ENCODE data around the gene ZNF579. TPM values are rescaled to one million over a fixed set of nuclear protein-coding genes. Genes with fewer than 3 reads are reported as not detected.

ZNF579 gene
- 39.4 and 55.2 TPM in 2 replicates for total RNA-seq (2011; cell fraction: chromatin; rRNA removed; ENCODE audit: low replicate concordance)
- 10.7 TPM in 2 replicates for total RNA-seq (2011; cell fraction: nucleolus; rRNA removed)
- total RNA-seq (2011; cell fraction: nucleoplasm; rRNA removed): 25.4 and 86.3 TPM in 2 replicates
- total RNA-seq (2014; rRNA removed) (3.8 and 5.9 TPM in 2 replicates), total RNA-seq (2014; rRNA removed; fragmentation: Illumina TruSeq; extraction: Trizol) (1.0 and 1.3 TPM in 2 replicates), total RNA-seq (2015; rRNA removed; fragmentation: Illumina TruSeq; extraction: Trizol) (1.2 and 1.3 TPM in 2 replicates), total RNA-seq (2021) (15.0 and 15.9 TPM in 2 replicates), polyA plus RNA-seq (2011; rRNA removed) (1.6 and 3.3 TPM in 2 replicates), polyA plus RNA-seq (2014; fragmentation: Illumina TruSeq; extraction: Trizol) (3.3 and 3.9 TPM in 2 replicates), polyA plus RNA-seq (2014; fragmentation: Nextera tagmentation; extraction: Ambion mirVana) (under 1 TPM; 0.06 to 0.08 TPM), polyA plus RNA-seq (2014; rRNA removed) (3.4 and 4.9 TPM in 2 replicates), polyA minus RNA-seq (2011; rRNA and poly(A)+ RNA removed) (3.0 and 4.6 TPM in 2 replicates), Bru-seq, nascent RNA (percentile 58 among the genes with signal in this experiment), BruChase-seq, experiment 1, labeled RNA remaining after a 2-hour chase (percentile 61 among the genes with signal in this experiment), BruChase-seq, experiment 2, labeled RNA remaining after a 6-hour chase (percentile 62 among the genes with signal in this experiment)
- 3.0 and 6.5 TPM in 2 replicates for polyA plus RNA-seq (2011; cell fraction: cytosol; rRNA removed)
- 17.0 and 20.1 TPM in 2 replicates for polyA plus RNA-seq (2011; cell fraction: nucleus; rRNA removed)
- polyA plus RNA-seq (2012): 6.7 and 9.7 TPM in 2 replicates
- 5.6 and 7.0 TPM in 2 replicates for polyA minus RNA-seq (2011; cell fraction: cytosol; rRNA and poly(A)+ RNA removed)
- polyA minus RNA-seq (2011; cell fraction: nucleus; rRNA and poly(A)+ RNA removed): 4.6 and 5.4 TPM in 2 replicates
- long read RNA-seq, experiment 1, transcript ZNF579-201 (2 exons, 2,899 nt): major isoform, 5 of 19 reads
- long read RNA-seq, experiment 1, partial matches to known transcripts: 0 of 19 reads
- long read RNA-seq, experiment 1, other reads (novel, unspliced or antisense): 14 of 19 reads
- long read RNA-seq, experiment 2, transcript ZNF579-201 (2 exons, 2,899 nt): major isoform, 6 of 24 reads
- long read RNA-seq, experiment 2, partial matches to known transcripts: 0 of 24 reads
- long read RNA-seq, experiment 2, other reads (novel, unspliced or antisense): 18 of 24 reads
- long read RNA-seq, experiment 3: 0 reads

DNA sequence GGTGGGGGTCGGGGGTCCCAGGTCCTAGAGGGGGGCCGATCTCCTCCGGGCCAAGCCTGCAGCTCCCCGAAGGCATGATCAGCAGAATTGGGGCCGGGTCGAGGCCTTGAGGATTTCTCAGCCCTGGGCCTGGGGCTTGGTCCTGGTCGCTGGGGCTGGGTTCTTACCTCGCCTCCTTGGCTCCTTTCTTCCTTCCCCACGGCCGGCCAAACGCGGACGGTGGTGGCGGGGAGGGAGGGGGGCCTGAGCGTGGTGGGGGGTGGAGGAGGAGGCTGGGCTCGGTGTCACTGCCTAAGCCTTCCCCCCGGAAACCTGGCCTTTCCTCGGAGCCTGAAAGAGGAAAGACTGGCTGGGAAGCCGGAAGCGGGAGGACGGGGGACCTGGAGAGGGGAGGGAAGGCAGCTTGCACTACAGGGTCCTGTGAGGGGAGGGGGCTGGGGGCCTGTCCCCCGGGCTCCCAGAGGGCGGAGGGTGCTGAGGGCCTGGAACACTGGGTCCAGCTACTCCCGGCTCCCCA, at the start of gene ZNF579:
Gene ZNF579, minus strand, starts transcription at position 221 of the 517 bp plus-strand sequence. CDS start 1,209 bp downstream, outside the sequence.
- Histone ChIP-seq H3K4me3 (peak within 1 kb of the TSS; percentile 85), H3K9me3 (replicated peaks; ENCODE audit: control insufficient read depth, insufficient read depth, low read depth, low read length) (no peaks in the 10 kb centered on the region), H3K36me3 (ENCODE audit: control insufficient read depth, insufficient read depth, low read length) (peaks cover 12% of the 10 kb centered on the region; the same call in 2 of the 3 replicates), H3K9me1 (ENCODE audit: control insufficient read depth, insufficient read depth, low read length) (no peaks in the 10 kb centered on the region), H3K4me1 (replicated peaks in 1 of 2; ENCODE audit: control insufficient read depth in 2 of 2, insufficient read depth in 2 of 2, low read length in 2 of 2) (peaks cover 9 to 29% of the 10 kb centered on the region in 2 experiments; a peak in 3 of 5 replicates), H3K9ac (ENCODE audit: insufficient read depth in 1 of 2, low read depth in 2 of 2, low read length in 2 of 2) (peak within 1 kb of the TSS; percentile 77 to 95), H4K20me1 (replicated peaks; ENCODE audit: control insufficient read depth, insufficient read depth, low read length) (no peaks in the 10 kb centered on the region), H3K27me3 (ENCODE audit: control insufficient read depth in 2 of 2, insufficient read depth in 2 of 2, low read length in 2 of 2) (peaks cover 8 to 12% of the 10 kb centered on the region in 2 experiments; a peak in 4 of 5 replicates), H3K4me2 (ENCODE audit: insufficient read depth, low read length) (peak within 1 kb of the TSS; percentile 83), H3K79me2 (ENCODE audit: control insufficient read depth, insufficient read depth, low read length) (peaks cover 12% of the 10 kb centered on the region), H2AFZ (ENCODE audit: low read depth, low read length) (peak within 1 kb of the TSS; percentile 89), H3K27ac (ENCODE audit: extremely low read depth, low read depth, low read length) (peak within 1 kb of the TSS; percentile 76)
- no TSS peak for BruUV-seq (replicated peaks)
- peak; percentile 91 for ATAC-seq
- DNase-seq (ENCODE audit: extremely low read depth in 1 of 4, low spot score in 3 of 4): peak; percentile 86 to 93 (median 88)
- CTCF ChIA-PET (ENCODE audit: low intra/inter-chr PET ratio): no interaction called here
- intact Hi-C loops (cut with micrococcal nuclease) (no loop called here), in situ Hi-C loops (cut with MboI) (no loop called here)
- FAIRE-seq: peak; percentile 87
- POLR2A ChIA-PET: interaction anchor here (0.6 to 1.9 kb wide), 4 partner anchors 18 to 97 kb away, joined by 3 to 9 read pairs (median 3); partner anchors contain the start of gene FIZ1
- WGBS (ENCODE audit: insufficient coverage, low coverage, missing lambda C conversion rate): 3% methylated on average over 12 of the region's 24 CpGs
- TF ChIP-seq KLF13 (tag; IDR thresholded peaks at IDR 0.05; ENCODE audit: borderline replicate concordance, low read depth) (no peak), EHMT2 (IDR thresholded peaks at IDR 0.05) (peak; percentile 7; the same call in 1 of the 2 replicates), XRCC4 (IDR thresholded peaks at IDR 0.05; ENCODE audit: extremely low read depth, insufficient read depth, insufficient read length) (no peak), ZBTB7A (IDR thresholded peaks at IDR 0.05; ENCODE audit: borderline replicate concordance, control insufficient read depth, low read depth, low read length) (peak; percentile 73), FOS (IDR thresholded peaks at IDR 0.05; ENCODE audit: extremely low read depth, insufficient read length) (no peak), CBX2 (IDR thresholded peaks at IDR 0.05; ENCODE audit: insufficient read depth, low read length, poor library complexity, severe bottlenecking) (no peak), ARHGAP35 (IDR thresholded peaks at IDR 0.05; ENCODE audit: partially characterized antibody) (no peak), THAP12 (CRISPR knock-in tag; IDR thresholded peaks at IDR 0.05) (no peak), ATF3 (IDR thresholded peaks at IDR 0.05) (no peak), ATF3 (CRISPR knock-in tag; conservative IDR thresholded peaks at IDR 0.05) (no peak), ZNF316 (IDR thresholded peaks at IDR 0.05) (no peak), ZNF282 (CRISPR knock-in tag; IDR thresholded peaks at IDR 0.05) (no peak), ERF (CRISPR knock-in tag; IDR thresholded peaks at IDR 0.05) (no peak), RNF2 (IDR thresholded peaks at IDR 0.05) (0 out of 2 replicates have a peak, but pooled peaks have one; percentile 37), FOXJ2 (tag; IDR thresholded peaks at IDR 0.05) (no peak), ZNF586 (CRISPR knock-in tag; conservative IDR thresholded peaks at IDR 0.05) (no peak)

Data from K562 (cell line).